GM23248 (cell line): ENCODE data around the gene RBP5. TPM values are rescaled to one million over a fixed set of nuclear protein-coding genes. Genes with fewer than 3 reads are reported as not detected.
A peak's percentile ranks its signal among the peaks of the same experiment; 100 is the strongest.

Experiments used
- DNase-seq: peaks from one replicate; pipeline ENCODE4 v3.0.0-alpha.2; 2015
- H2AFZ ChIP-seq: fragments of 200-600 bp; sonication (generic); 2 replicates; pipeline ENCODE4 v1.6.1; 2016; ENCODE audit warnings: antibody characterized with exemption
- H3F3A ChIP-seq: fragments of 200-600 bp; sonication (generic); 2 replicates; pipeline ENCODE4 v1.6.1; 2016; ENCODE audit warnings: mild to moderate bottlenecking, antibody characterized with exemption, mixed run types; ENCODE audit not compliant: insufficient read depth
- H3K27ac ChIP-seq: fragments of 200-600 bp; sonication (generic); 2 replicates; pipeline ENCODE4 v1.5.1; 2016; ENCODE audit warnings: mild to moderate bottlenecking
- H3K27me3 ChIP-seq: fragments of 200-600 bp; sonication (generic); replicated peaks from 2 replicates; pipeline ENCODE4 v1.6.1; 2016; ENCODE audit warnings: mild to moderate bottlenecking; ENCODE audit not compliant: insufficient read depth
- H3K36me3 ChIP-seq: fragments of 200-600 bp; sonication (generic); 2 replicates; pipeline ENCODE4 v1.6.1; 2016; ENCODE audit warnings: low read depth, mild to moderate bottlenecking
- H3K4me1 ChIP-seq: fragments of 200-600 bp; sonication (generic); 2 replicates; pipeline ENCODE4 v1.6.1; 2016; ENCODE audit warnings: mild to moderate bottlenecking; ENCODE audit not compliant: insufficient read depth
- H3K4me2 ChIP-seq: fragments of 200-600 bp; sonication (generic); one replicate; pipeline ENCODE4 v1.6.1; 2016; ENCODE audit warnings: mild to moderate bottlenecking; ENCODE audit not compliant: unreplicated experiment
- H3K4me3 ChIP-seq: fragments of 200-600 bp; sonication (generic); 2 replicates; pipeline ENCODE4 v1.5.1; 2016; ENCODE audit warnings: mild to moderate bottlenecking
- H3K79me2 ChIP-seq: fragments of 200-600 bp; sonication (generic); 2 replicates; pipeline ENCODE4 v1.6.1; 2016; ENCODE audit warnings: mild to moderate bottlenecking; ENCODE audit not compliant: insufficient read depth
- H3K9ac ChIP-seq: fragments of 200-600 bp; sonication (generic); 2 replicates; pipeline ENCODE4 v1.6.1; 2016; ENCODE audit warnings: mild to moderate bottlenecking
- H3K9me2 ChIP-seq: fragments of 200-600 bp; sonication (generic); 2 replicates; pipeline ENCODE4 v1.6.1; 2016; ENCODE audit warnings: mixed run types, mild to moderate bottlenecking, moderate library complexity; ENCODE audit not compliant: insufficient read depth
- H3K9me3 ChIP-seq: fragments of 200-600 bp; sonication (generic); one replicate; pipeline ENCODE4 v1.6.1; 2017; ENCODE audit warnings: low read depth
- H4K20me1 ChIP-seq: fragments of 200-600 bp; sonication (generic); 2 replicates; pipeline ENCODE4 v1.6.0; 2016; ENCODE audit not compliant: insufficient read depth
- EZH2 ChIP-seq: fragments of 200-600 bp; sonication (generic); IDR thresholded peaks from 2 replicates; pipeline ENCODE4 v1.6.1; 2018; ENCODE audit warnings: antibody characterized with exemption, mild to moderate bottlenecking; ENCODE audit not compliant: insufficient read depth, poor library complexity, severe bottlenecking
- EZH2phosphoT487 ChIP-seq: fragments of 200-600 bp; sonication (generic); IDR thresholded peaks from 2 replicates; pipeline ENCODE4 v1.6.1; 2018; ENCODE audit warnings: antibody characterized with exemption, moderate library complexity, mild to moderate bottlenecking, low read depth; ENCODE audit not compliant: insufficient read depth
- WGBS, 2 experiments: methylation state at CpG; one replicate each; pipeline ENCODE4 v1.1.6; 2015 to 2017; ENCODE audit warnings: low lambda C conversion rate in 2 of 2, low coverage in 1 of 2; ENCODE audit errors: missing lambda C conversion rate in 2 of 2; 5-methylcytosine and 5-hydroxymethylcytosine counted together
- in situ Hi-C: fragments of 300-500 bp; cut with MboI; formaldehyde crosslinking; loops from 2 replicates; pipeline ENCODE4 v1.15.0; 2020
- polyA plus RNA-seq: library from polyadenylated mRNA; unstranded; fragments of >200 nt; fragmentation: Nextera tagmentation; extraction: Ambion mirVana; gene quantifications from 2 replicates; pipeline ENCODE4 v1.2.1, GENCODE V29; 2016
- total RNA-seq: library from RNA; depleted of rRNA; stranded (reverse); fragments of >200 nt; shearing (Covaris generic); gene quantifications from 2 replicates; pipeline ENCODE4 v1.2.3, GENCODE V29; 2014

RBP5 gene
- total and polyA plus RNA-seq, 2 experiments from 2014 or later: 0.38 TPM; not detected in 1

GRCh38 chr12:7142056-7142644 is 13.5 kb upstream of the RBP5 start:
- H2AFZ ChIP-seq: no peak overlapping the region
- H3K79me2 ChIP-seq: no peaks in the 10 kb centered on the region
- H3K9me2 ChIP-seq: no peaks in the 10 kb centered on the region
- H3K9me3 ChIP-seq: no peaks in the 10 kb centered on the region
- TF ChIP-seq EZH2phosphoT487 (no peak), EZH2 (no peak)
- peak; percentile 75 for DNase-seq
- peaks cover 11% of the 10 kb centered on the region; the same call in 1 of the 2 replicates for H3K4me1 ChIP-seq
- H3K27ac ChIP-seq: no peak overlapping the region
- H3K9ac ChIP-seq: no peak overlapping the region
- no peak overlapping the region for H3K4me3 ChIP-seq
- no peaks in the 10 kb centered on the region for H3K27me3 ChIP-seq
- peaks cover 3% of the 10 kb centered on the region; the same call in 1 of the 2 replicates for H3K36me3 ChIP-seq
- no peaks in the 10 kb centered on the region for H4K20me1 ChIP-seq
- 46 to 55% methylated on average over 5 of the region's 5 CpGs for WGBS, 2 experiments
- in situ Hi-C loops: no loop called here
- 0 out of 2 replicates have a peak, but pooled peaks cover 4% of the 10 kb centered on the region for H3F3A ChIP-seq
- no peak overlapping the region for H3K4me2 ChIP-seq

- DNase-seq: no peak
- no peaks in the 10 kb centered on the region for H3K9me3 ChIP-seq
- H3K9ac ChIP-seq: no peak overlapping the region
- no peaks in the 10 kb centered on the region for H3K27me3 ChIP-seq
- 66 to 74% methylated on average over 6 to 7 of the region's 7 CpGs for WGBS, 2 experiments
- H4K20me1 ChIP-seq: no peaks in the 10 kb centered on the region
- no peaks in the 10 kb centered on the region for H3K79me2 ChIP-seq
- H3K4me1 ChIP-seq: peaks cover 11% of the 10 kb centered on the region; the same call in 1 of the 2 replicates
- no peaks in the 10 kb centered on the region for H3K9me2 ChIP-seq
- no peak overlapping the region for H2AFZ ChIP-seq
- peaks cover 3% of the 10 kb centered on the region; the same call in 1 of the 2 replicates for H3K36me3 ChIP-seq
- H3F3A ChIP-seq: 0 out of 2 replicates have a peak, but pooled peaks cover 4% of the 10 kb centered on the region
- H3K27ac ChIP-seq: no peak overlapping the region
- TF ChIP-seq EZH2phosphoT487 (no peak), EZH2 (no peak)
- H3K4me3 ChIP-seq: no peak overlapping the region
- H3K4me2 ChIP-seq: no peak overlapping the region
- in situ Hi-C loops: no loop called here
Measured at GRCh38 chr12:7141351-7142005, 12.8 kb upstream of the RBP5 start.

- DNase-seq: no peak
- Histone ChIP-seq H4K20me1 (no peaks in the 10 kb centered on the region), H3K9ac (no peak overlapping the region), H3K9me2 (no peaks in the 10 kb centered on the region), H2AFZ (no peak overlapping the region), H3K27ac (no peak overlapping the region), H3K9me3 (no peaks in the 10 kb centered on the region), H3F3A (no peaks in the 10 kb centered on the region), H3K4me1 (no peaks in the 10 kb centered on the region), H3K36me3 (peaks cover 3% of the 10 kb centered on the region; the same call in 1 of the 2 replicates), H3K4me2 (no peak overlapping the region), H3K79me2 (no peaks in the 10 kb centered on the region), H3K4me3 (no peak overlapping the region), H3K27me3 (no peaks in the 10 kb centered on the region)
- 96% methylated on average over 2 of the region's 2 CpGs for WGBS, 2 experiments
- TF ChIP-seq EZH2phosphoT487 (no peak), EZH2 (no peak)
- in situ Hi-C loops: no loop called here
Measured at GRCh38 chr12:7139200-7139599, 10.5 kb upstream of the RBP5 start.

- H3K4me3 ChIP-seq: no peak overlapping the region
- H3K4me1 ChIP-seq: no peaks in the 10 kb centered on the region
- H3K9me2 ChIP-seq: no peaks in the 10 kb centered on the region
- H3F3A ChIP-seq: no peaks in the 10 kb centered on the region
- no peak overlapping the region for H3K27ac ChIP-seq
- H3K4me2 ChIP-seq: no peak overlapping the region
- WGBS, 2 experiments: 91 to 93% methylated on average over 4 of the region's 4 CpGs
- in situ Hi-C loops: no loop called here
- no peaks in the 10 kb centered on the region for H3K9me3 ChIP-seq
- no peaks in the 10 kb centered on the region for H3K27me3 ChIP-seq
- TF ChIP-seq EZH2 (no peak), EZH2phosphoT487 (no peak)
- H2AFZ ChIP-seq: no peak overlapping the region
- no peak overlapping the region for H3K9ac ChIP-seq
- H4K20me1 ChIP-seq: no peaks in the 10 kb centered on the region
- no peaks in the 10 kb centered on the region for H3K79me2 ChIP-seq
- peaks cover 3% of the 10 kb centered on the region; the same call in 1 of the 2 replicates for H3K36me3 ChIP-seq
- no peak for DNase-seq
Measured at GRCh38 chr12:7137908-7138307, 9.2 kb upstream of the RBP5 start.
